GM18526 (cell line): ENCODE results near the gene CBX3.

ENCODE experiments used
- POLR2A ChIP-seq: IDR thresholded peaks from 3 replicates; pipeline ENCODE4 v1.6.1; 2011; ENCODE audit not compliant: insufficient read length; ENCODE audit errors: extremely low read depth

Gene CBX3

GRCh38 chr7:26166684-26167266, 34.8 kb upstream of the CBX3 start:
- TF ChIP-seq POLR2A: no peak

GRCh38 chr7:26167303-26167934, 34.1 kb upstream of the CBX3 start:
- no peak for TF ChIP-seq POLR2A

DNA sequence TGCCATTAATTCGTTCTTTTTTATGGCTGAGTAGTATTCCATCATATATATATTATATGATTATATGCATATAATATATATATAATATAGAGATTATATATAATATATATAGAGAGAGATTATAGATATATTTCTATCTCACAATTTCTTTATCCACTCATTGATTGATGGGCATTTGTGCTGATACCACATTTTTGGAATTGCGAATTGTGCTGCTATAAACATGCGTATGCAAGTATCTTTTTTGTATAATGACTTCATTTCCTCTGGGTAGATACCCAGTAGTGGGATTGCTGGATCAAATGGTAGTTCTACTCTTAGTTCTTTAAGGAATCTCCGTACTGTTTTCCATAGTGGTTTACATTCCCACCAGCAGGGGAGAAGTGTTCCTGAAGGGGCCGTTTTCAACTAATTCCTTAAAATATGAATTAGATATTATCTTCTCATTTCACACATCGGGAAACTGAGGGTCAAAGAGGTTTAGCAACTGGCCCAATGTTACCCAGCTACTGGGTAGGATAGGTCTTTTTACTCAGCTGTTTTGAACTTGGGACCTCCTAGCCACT, 33.0 kb upstream of the CBX3 start:
- no peak for TF ChIP-seq POLR2A

- no peak for TF ChIP-seq POLR2A
These were observed 32.3 kb upstream of the CBX3 start for GRCh38 chr7:26169271-26169670.

DNA sequence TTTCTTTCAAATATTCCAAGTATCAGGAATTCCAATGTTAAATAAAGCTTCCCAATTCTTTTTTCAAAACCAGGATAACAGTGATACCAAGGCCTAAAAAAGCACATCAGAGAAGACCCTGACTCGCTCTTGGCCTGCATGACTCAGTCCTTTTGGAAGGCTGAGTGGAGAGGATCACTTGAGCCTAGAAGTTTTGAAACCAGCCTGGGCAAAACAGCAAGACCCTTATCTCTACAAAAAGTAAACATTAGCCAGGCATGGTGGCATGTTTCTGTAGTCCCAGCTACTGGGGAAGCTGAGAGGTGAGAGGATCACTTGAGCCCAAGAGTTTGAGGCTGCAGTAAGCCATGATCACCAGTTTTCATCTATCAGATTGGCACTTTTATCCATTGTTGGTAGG, 30.9 kb upstream of the CBX3 start:
- no peak for TF ChIP-seq POLR2A

GRCh38 chr7:26171601-26172000, 29.9 kb upstream of the CBX3 start:
- no peak for TF ChIP-seq POLR2A

- no peak for TF ChIP-seq POLR2A
These were observed 29.5 kb upstream of the CBX3 start for GRCh38 chr7:26172048-26172447.

DNA sequence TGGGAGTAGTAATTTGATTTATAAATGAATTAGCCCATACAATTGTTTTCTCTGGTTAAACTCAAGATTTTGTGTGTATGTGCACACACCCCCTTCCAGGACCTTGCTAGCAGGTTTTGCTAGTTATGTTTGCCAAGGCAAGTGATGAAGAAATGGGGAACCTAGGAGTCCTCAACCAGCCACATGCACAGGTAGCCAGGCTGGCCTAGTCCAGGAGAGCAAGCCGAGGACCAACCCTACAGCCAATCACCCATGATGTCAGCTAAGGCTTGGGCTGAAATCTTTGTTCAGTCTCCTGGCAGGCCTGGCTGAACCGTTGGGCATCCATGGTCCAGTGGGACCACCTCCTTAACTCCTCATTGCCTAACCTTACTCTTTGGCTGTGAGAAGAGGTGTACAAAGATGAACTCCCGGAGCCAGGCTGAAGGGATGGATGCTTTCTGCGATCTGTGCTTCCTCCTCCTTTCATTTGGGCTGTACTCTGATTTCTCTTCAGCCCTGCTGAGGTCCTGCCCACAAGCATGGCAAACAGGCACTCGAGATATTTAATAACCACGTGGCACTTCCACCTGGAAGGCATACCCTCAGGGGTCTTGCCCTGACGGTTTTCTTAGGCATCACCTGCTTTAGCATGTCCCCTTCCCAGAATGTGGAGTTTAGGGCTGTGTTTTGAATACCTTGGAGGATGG, 23.1 kb upstream of the CBX3 start:
- no peak for TF ChIP-seq POLR2A

DNA sequence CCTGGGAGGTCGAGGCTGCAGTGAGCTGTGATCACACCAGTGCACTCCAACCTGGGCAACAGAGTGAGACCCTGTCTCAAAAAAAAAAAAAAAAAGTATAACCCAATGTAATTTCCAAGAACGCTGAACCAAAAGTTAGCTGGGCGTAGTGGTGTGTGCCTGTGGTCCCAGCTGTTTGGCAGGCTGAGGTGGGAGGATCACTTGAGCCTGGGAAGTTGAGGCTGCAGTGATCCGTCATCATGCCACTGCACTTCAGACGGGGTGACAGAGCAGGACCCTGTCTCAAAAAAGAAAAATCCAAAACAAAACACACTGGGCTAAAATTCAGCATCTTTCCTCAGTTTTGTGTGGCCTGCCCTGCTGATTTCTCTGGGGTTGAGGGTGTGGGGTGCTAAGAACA, 22.1 kb upstream of the CBX3 start:
- no peak for TF ChIP-seq POLR2A

DNA sequence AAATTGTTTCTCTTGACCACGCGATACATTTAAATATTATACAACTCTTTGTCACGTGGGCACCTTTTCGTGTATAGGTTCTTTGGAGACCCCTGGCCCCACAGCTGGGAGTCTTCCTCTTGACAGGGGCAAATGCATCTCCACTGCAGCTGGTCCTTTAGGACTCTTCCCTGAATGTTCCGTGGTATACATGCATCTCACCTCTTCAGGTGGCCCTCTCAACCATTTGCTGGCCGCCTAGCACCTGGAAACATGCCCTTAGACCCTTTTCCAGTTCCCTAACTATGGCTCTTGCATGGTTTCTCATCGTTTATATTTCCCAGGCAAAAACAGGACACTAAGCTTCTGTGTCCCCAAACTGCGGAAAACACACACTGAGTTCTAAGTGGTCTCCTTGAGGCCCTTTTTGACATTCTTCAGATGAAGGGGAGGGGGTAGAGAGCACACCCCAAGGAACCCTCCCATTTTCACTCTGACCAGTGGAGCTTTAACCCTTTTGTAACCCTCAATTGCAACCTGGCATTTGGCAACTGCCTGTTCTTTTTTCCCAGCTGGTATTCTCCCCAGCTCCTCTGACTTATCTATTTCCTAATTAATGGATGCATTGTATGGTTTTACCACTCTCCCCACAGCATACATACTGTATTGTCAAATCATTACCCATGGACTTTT, 21.6 kb upstream of the CBX3 start:
- no peak for TF ChIP-seq POLR2A

GRCh38 chr7:26180792-26181198, 20.8 kb upstream of the CBX3 start:
- no peak for TF ChIP-seq POLR2A

- TF ChIP-seq POLR2A: no peak
These were observed 19.9 kb upstream of the CBX3 start for GRCh38 chr7:26181474-26182227.

GRCh38 chr7:26182283-26182682, 19.3 kb upstream of the CBX3 start:
- TF ChIP-seq POLR2A: no peak

- no peak for TF ChIP-seq POLR2A
These were observed 18.8 kb upstream of the CBX3 start for GRCh38 chr7:26182706-26183105.
